ENCODE measurements around the gene KIF26B.

The KIF26B gene

DNA sequence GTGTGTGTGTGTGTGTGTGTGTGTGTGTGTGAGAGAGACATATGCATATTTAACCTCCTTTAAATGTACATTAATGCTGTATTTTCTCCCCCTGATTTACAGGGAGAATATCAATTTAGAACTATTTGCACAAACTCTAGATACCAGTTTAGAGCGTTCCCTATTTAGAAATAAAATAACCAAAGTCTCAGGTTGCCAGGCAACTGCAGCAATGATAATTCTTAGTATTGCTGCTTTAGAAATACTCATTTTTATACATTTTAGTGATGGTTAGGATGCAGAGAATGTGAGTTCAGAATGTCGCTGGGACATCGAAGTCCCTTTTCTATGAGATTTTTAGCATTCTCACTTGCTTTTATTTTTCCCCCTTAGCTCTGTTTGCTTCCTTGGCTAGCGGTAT is 497.3 kb downstream of the KIF26B start:
- Histone ChIP-seq H3K27ac (ENCODE audit: low read depth, low read length) (no peak overlapping the region), H3K27me3 (ENCODE audit: control insufficient read depth in 5 of 5, insufficient read depth in 4 of 5, low read length in 5 of 5) (peaks cover 0 to 5% (median 0%) of the 10 kb centered on the region in 5 donors), H3K9ac (ENCODE audit: low read length in 5 of 5) (no peak overlapping the region), H3K36me3 (ENCODE audit: control insufficient read depth in 5 of 5, insufficient read depth in 5 of 5, low read length in 5 of 5) (no peaks in the 10 kb centered on the region), H3K9me3 (ENCODE audit: control insufficient read depth in 5 of 5, low read length in 5 of 5) (no peaks in the 10 kb centered on the region), H3K4me3 (ENCODE audit: low read depth in 1 of 5, low read length in 5 of 5) (no peak overlapping the region), H3K4me1 (ENCODE audit: control insufficient read depth in 5 of 5, insufficient read depth in 5 of 5, low read length in 5 of 5) (no peaks in the 10 kb centered on the region)

DNA sequence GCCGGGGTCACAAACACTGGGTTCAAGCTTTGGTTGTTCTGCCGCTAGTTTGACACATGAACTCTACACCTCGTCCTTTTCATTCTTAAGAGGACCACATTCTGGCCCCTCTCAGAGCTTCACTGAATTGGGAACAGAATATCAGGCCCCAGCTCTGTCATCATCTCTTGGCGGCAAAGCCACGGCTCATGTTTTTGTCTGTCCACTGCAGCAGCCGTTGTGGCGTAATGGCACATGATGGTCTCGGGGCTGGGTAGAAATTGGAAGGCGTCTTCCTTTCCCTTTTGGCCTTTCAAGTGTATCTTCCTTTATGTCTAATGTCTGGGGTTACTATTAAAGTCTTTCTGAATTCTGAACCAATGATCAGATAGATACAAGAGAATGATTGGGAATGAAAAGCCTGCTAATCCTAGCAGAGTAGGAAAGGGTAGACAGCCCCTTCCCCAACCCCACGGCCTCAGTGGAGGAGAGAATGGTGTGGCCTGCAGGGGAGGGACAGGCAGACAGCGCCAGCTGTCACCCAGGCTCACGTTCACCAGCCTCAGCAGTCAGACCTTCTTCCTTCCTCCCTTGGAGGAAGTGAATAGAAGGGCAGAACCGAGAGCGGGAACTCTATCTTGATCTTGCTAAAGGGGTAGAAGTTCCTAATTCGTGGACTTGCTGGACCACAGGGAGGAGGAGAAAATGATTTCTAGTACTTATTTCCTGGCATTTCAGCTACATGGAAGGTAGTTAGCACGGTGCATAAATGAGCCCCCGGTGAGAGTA is 498.1 kb downstream of the KIF26B start:
- no peak overlapping the region for H3K9ac ChIP-seq (ENCODE audit: low read length in 5 of 5)
- no peaks in the 10 kb centered on the region for H3K9me3 ChIP-seq (ENCODE audit: control insufficient read depth in 5 of 5, low read length in 5 of 5)
- no peaks in the 10 kb centered on the region for H3K4me1 ChIP-seq (ENCODE audit: control insufficient read depth in 5 of 5, insufficient read depth in 5 of 5, low read length in 5 of 5)
- no peaks in the 10 kb centered on the region for H3K36me3 ChIP-seq (ENCODE audit: control insufficient read depth in 5 of 5, insufficient read depth in 5 of 5, low read length in 5 of 5)
- peaks cover 0 to 5% (median 0%) of the 10 kb centered on the region in 5 donors for H3K27me3 ChIP-seq (ENCODE audit: control insufficient read depth in 5 of 5, insufficient read depth in 4 of 5, low read length in 5 of 5)
- H3K27ac ChIP-seq (ENCODE audit: low read depth, low read length): no peak overlapping the region
- no peak overlapping the region for H3K4me3 ChIP-seq (ENCODE audit: low read depth in 1 of 5, low read length in 5 of 5)

DNA sequence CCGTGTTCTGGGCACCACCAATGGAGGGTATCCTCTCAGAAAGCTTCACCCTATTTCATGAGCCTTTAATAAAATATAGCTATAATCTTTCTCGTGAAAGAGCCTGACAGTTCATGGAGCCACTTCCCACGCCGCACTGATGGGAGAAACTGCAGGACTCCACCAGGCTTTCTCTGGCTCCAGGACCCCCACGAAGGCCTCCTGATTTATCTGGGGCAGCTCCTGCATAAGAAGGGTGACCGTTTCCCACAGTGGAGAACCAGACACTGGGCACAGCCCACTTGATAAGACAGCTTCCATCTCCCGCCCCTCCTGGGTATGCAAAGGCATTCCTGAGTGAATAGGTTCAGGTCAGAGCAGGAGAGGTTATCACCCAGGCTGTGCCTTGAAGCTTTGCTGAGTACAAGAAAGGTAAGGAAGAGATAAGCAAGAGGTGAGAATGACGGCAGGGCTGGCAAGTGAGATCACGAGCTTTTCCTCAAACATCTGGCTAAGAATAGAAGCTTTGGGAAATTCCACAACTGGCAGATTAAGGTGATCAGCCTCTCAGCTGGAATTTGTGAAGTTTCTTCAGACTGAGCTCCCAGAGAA is 499.8 kb downstream of the KIF26B start:
- no peak overlapping the region for H3K27ac ChIP-seq (ENCODE audit: low read depth, low read length)
- no peaks in the 10 kb centered on the region for H3K9me3 ChIP-seq (ENCODE audit: control insufficient read depth in 5 of 5, low read length in 5 of 5)
- no peaks in the 10 kb centered on the region for H3K36me3 ChIP-seq (ENCODE audit: control insufficient read depth in 5 of 5, insufficient read depth in 5 of 5, low read length in 5 of 5)
- H3K9ac ChIP-seq (ENCODE audit: low read length in 5 of 5): no peak overlapping the region
- no peaks in the 10 kb centered on the region for H3K4me1 ChIP-seq (ENCODE audit: control insufficient read depth in 5 of 5, insufficient read depth in 5 of 5, low read length in 5 of 5)
- H3K4me3 ChIP-seq (ENCODE audit: low read depth in 1 of 5, low read length in 5 of 5): no peak overlapping the region
- H3K27me3 ChIP-seq (ENCODE audit: control insufficient read depth in 5 of 5, insufficient read depth in 4 of 5, low read length in 5 of 5): peaks cover 0 to 4% (median 0%) of the 10 kb centered on the region in 5 donors

DNA sequence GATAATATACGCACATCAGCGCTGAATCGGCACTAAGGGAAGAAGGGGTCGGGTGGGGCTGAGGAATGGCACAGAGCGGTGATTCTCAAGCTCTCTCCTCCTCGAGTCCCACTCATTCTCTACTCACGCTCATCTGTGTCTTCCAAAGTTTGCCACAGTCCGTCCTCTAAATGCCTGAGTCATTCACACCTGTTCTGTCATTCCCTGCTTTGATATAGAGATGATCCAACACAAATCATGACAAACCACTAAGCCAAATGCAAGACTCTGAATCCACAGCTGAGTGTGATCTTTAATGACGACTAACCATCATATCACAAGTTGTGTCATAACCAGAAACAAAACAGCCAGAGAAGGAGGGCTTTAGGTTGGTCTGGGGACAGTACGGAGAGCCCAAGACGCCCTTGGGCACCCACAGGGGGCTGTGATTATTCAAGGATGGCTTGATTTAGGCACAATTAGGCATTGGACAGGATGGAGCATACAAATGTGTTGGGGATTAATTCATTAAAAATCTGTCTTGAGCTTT is 501.5 kb downstream of the KIF26B start:
- no peaks in the 10 kb centered on the region for H3K36me3 ChIP-seq (ENCODE audit: control insufficient read depth in 5 of 5, insufficient read depth in 5 of 5, low read length in 5 of 5)
- no peak overlapping the region for H3K4me3 ChIP-seq (ENCODE audit: low read depth in 1 of 5, low read length in 5 of 5)
- H3K27me3 ChIP-seq (ENCODE audit: control insufficient read depth in 5 of 5, insufficient read depth in 4 of 5, low read length in 5 of 5): peaks cover 0 to under 1% (median 0%) of the 10 kb centered on the region in 5 donors
- H3K9me3 ChIP-seq (ENCODE audit: control insufficient read depth in 5 of 5, low read length in 5 of 5): no peaks in the 10 kb centered on the region
- no peak overlapping the region for H3K27ac ChIP-seq (ENCODE audit: low read depth, low read length)
- H3K4me1 ChIP-seq (ENCODE audit: control insufficient read depth in 5 of 5, insufficient read depth in 5 of 5, low read length in 5 of 5): no peaks in the 10 kb centered on the region
- H3K9ac ChIP-seq (ENCODE audit: low read length in 5 of 5): no peak overlapping the region

DNA sequence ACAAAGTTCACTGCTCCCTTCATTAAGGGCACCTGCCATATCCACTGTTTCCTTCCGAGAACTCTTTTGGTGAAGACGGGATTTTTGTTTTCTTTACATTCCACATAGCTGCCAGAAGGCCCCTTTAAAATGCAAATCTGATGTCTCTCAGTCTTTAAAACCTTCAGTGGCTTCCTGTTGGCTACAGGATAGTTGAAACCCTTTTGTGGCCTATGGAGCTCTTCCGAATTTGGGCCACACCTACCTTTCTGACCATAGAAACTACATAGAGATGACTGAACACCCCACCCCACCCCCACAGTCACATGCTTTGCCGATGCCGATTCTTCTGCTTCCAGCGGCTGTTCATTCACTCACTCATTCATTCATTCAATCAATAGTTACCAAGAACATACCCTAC is 502.6 kb downstream of the KIF26B start:
- H3K36me3 ChIP-seq (ENCODE audit: control insufficient read depth in 5 of 5, insufficient read depth in 5 of 5, low read length in 5 of 5): no peaks in the 10 kb centered on the region
- no peak overlapping the region for H3K9ac ChIP-seq (ENCODE audit: low read length in 5 of 5)
- H3K4me1 ChIP-seq (ENCODE audit: control insufficient read depth in 5 of 5, insufficient read depth in 5 of 5, low read length in 5 of 5): no peaks in the 10 kb centered on the region
- H3K9me3 ChIP-seq (ENCODE audit: control insufficient read depth in 5 of 5, low read length in 5 of 5): no peaks in the 10 kb centered on the region
- H3K4me3 ChIP-seq (ENCODE audit: low read depth in 1 of 5, low read length in 5 of 5): no peak overlapping the region
- H3K27me3 ChIP-seq (ENCODE audit: control insufficient read depth in 5 of 5, insufficient read depth in 4 of 5, low read length in 5 of 5): no peaks in the 10 kb centered on the region
- no peak overlapping the region for H3K27ac ChIP-seq (ENCODE audit: low read depth, low read length)

DNA sequence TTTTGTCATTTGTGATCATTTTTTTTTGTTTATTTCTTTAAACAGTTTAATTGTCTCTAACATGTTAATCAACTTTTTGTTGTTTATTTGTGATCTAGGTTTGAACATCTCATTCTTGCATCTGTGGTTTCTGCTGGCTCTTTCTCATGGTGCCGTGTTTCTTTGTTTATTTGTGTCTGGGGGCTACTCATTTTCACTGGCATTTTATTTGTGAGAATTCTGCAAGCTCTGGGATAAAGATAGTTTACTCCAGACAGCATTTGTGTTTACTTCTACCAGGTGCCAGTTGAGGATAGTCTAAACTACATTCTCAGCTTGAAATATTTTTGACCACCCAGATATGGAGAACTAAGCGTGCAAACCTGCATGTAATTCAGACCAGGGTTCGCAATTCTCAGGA is 508.6 kb downstream of the KIF26B start:
- no peaks in the 10 kb centered on the region for H3K4me1 ChIP-seq (ENCODE audit: control insufficient read depth in 5 of 5, insufficient read depth in 5 of 5, low read length in 5 of 5)
- no peaks in the 10 kb centered on the region for H3K9me3 ChIP-seq (ENCODE audit: control insufficient read depth in 5 of 5, low read length in 5 of 5)
- H3K36me3 ChIP-seq (ENCODE audit: control insufficient read depth in 5 of 5, insufficient read depth in 5 of 5, low read length in 5 of 5): no peaks in the 10 kb centered on the region
- no peak overlapping the region for H3K27ac ChIP-seq (ENCODE audit: low read depth, low read length)
- H3K4me3 ChIP-seq (ENCODE audit: low read depth in 1 of 5, low read length in 5 of 5): no peak overlapping the region
- no peak overlapping the region for H3K9ac ChIP-seq (ENCODE audit: low read length in 5 of 5)
- H3K27me3 ChIP-seq (ENCODE audit: control insufficient read depth in 5 of 5, insufficient read depth in 4 of 5, low read length in 5 of 5): no peaks in the 10 kb centered on the region

- Histone ChIP-seq H3K36me3 (ENCODE audit: control insufficient read depth in 5 of 5, insufficient read depth in 5 of 5, low read length in 5 of 5) (no peaks in the 10 kb centered on the region), H3K27me3 (ENCODE audit: control insufficient read depth in 5 of 5, insufficient read depth in 4 of 5, low read length in 5 of 5) (no peaks in the 10 kb centered on the region), H3K4me1 (ENCODE audit: control insufficient read depth in 5 of 5, insufficient read depth in 5 of 5, low read length in 5 of 5) (no peaks in the 10 kb centered on the region), H3K4me3 (ENCODE audit: low read depth in 1 of 5, low read length in 5 of 5) (no peak overlapping the region), H3K27ac (ENCODE audit: low read depth, low read length) (no peak overlapping the region), H3K9me3 (ENCODE audit: control insufficient read depth in 5 of 5, low read length in 5 of 5) (no peaks in the 10 kb centered on the region), H3K9ac (ENCODE audit: low read length in 5 of 5) (no peak overlapping the region)
Observed at GRCh38 chr1:245663841-245664240, 509.1 kb downstream of the KIF26B start.

- H3K9me3 ChIP-seq (ENCODE audit: control insufficient read depth in 5 of 5, low read length in 5 of 5): no peaks in the 10 kb centered on the region
- no peak overlapping the region for H3K9ac ChIP-seq (ENCODE audit: low read length in 5 of 5)
- H3K27me3 ChIP-seq (ENCODE audit: control insufficient read depth in 5 of 5, insufficient read depth in 4 of 5, low read length in 5 of 5): no peaks in the 10 kb centered on the region
- H3K4me3 ChIP-seq (ENCODE audit: low read depth in 1 of 5, low read length in 5 of 5): no peak overlapping the region
- H3K27ac ChIP-seq (ENCODE audit: low read depth, low read length): no peak overlapping the region
- no peaks in the 10 kb centered on the region for H3K4me1 ChIP-seq (ENCODE audit: control insufficient read depth in 5 of 5, insufficient read depth in 5 of 5, low read length in 5 of 5)
- H3K36me3 ChIP-seq (ENCODE audit: control insufficient read depth in 5 of 5, insufficient read depth in 5 of 5, low read length in 5 of 5): no peaks in the 10 kb centered on the region
Observed at GRCh38 chr1:245666412-245666811, 511.6 kb downstream of the KIF26B start.

DNA sequence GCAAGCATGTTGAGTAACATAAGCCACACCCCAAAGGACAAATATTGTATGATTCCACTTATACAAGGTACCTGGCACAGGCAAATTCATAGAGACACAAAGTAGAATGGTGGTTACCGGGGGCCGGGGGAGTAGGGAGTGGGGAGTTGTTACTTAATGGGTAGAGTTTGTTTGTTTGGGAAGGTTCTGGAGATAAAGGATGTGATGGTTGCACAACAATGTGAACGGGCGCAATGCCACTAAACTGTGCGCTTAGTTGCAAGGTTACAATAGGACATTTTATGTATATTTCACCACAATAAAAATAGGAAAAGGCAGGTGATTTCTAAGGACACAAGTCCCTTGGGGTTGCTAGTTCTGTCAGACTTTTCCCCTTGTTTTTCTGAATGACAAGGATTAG is 516.6 kb downstream of the KIF26B start:
- no peaks in the 10 kb centered on the region for H3K27me3 ChIP-seq (ENCODE audit: control insufficient read depth in 5 of 5, insufficient read depth in 4 of 5, low read length in 5 of 5)
- H3K9ac ChIP-seq (ENCODE audit: low read length in 5 of 5): no peak overlapping the region
- no peaks in the 10 kb centered on the region for H3K9me3 ChIP-seq (ENCODE audit: control insufficient read depth in 5 of 5, low read length in 5 of 5)
- H3K4me1 ChIP-seq (ENCODE audit: control insufficient read depth in 5 of 5, insufficient read depth in 5 of 5, low read length in 5 of 5): no peaks in the 10 kb centered on the region
- H3K4me3 ChIP-seq (ENCODE audit: low read depth in 1 of 5, low read length in 5 of 5): no peak overlapping the region
- no peak overlapping the region for H3K27ac ChIP-seq (ENCODE audit: low read depth, low read length)
- H3K36me3 ChIP-seq (ENCODE audit: control insufficient read depth in 5 of 5, insufficient read depth in 5 of 5, low read length in 5 of 5): no peaks in the 10 kb centered on the region

GRCh38 chr1:245671966-245672767 is 517.4 kb downstream of the KIF26B start:
- Histone ChIP-seq H3K4me1 (ENCODE audit: control insufficient read depth in 5 of 5, insufficient read depth in 5 of 5, low read length in 5 of 5) (no peaks in the 10 kb centered on the region), H3K27me3 (ENCODE audit: control insufficient read depth in 5 of 5, insufficient read depth in 4 of 5, low read length in 5 of 5) (no peaks in the 10 kb centered on the region), H3K27ac (ENCODE audit: low read depth, low read length) (no peak overlapping the region), H3K4me3 (ENCODE audit: low read depth in 1 of 5, low read length in 5 of 5) (no peak overlapping the region), H3K9me3 (ENCODE audit: control insufficient read depth in 5 of 5, low read length in 5 of 5) (no peaks in the 10 kb centered on the region), H3K36me3 (ENCODE audit: control insufficient read depth in 5 of 5, insufficient read depth in 5 of 5, low read length in 5 of 5) (no peaks in the 10 kb centered on the region), H3K9ac (ENCODE audit: low read length in 5 of 5) (no peak overlapping the region)
